ENCODE data around the gene MND1. TPM values are rescaled to one million over a fixed set of nuclear protein-coding genes. Genes with fewer than 3 reads are reported as not detected.

MND1 gene
- total RNA-seq, 1 experiment from 2014 or later = 24.4 TPM

- no peaks in the 10 kb centered on the region for H3K36me3 ChIP-seq (ENCODE audit: low read depth)
- POLR2A ChIA-PET (ENCODE audit: unreplicated experiment) = interaction anchor here (0.6 kb wide), 1 partner anchor 68 kb away, joined by 6 read pairs; no protein-coding TSS in a partner anchor
- BruUV-seq (replicated peaks) = no TSS peak
Measured at GRCh38 chr4:153365003-153365402, 20.5 kb downstream of the MND1 start.

DNA sequence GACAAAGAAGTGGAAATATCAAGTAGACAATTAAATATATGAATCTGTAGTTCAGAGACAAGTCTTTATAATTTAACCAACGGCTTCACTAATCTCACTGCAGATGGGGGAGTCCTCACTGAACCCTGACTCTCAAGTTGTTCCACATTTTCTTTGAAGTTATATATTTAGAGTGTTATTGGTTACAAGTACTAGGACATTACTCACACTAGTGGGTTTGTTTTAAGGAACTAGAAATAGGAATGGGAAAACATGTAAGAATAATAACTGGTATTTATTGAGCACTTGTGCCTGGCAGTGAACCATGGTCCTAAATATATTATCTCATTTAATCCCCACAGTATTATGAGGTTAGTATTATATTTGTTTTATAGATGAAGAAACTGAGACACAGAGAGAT is 22.0 kb downstream of the MND1 start:
- no peak overlapping the region for H3K4me3 ChIP-seq
- TF ChIP-seq, protein P1, sequence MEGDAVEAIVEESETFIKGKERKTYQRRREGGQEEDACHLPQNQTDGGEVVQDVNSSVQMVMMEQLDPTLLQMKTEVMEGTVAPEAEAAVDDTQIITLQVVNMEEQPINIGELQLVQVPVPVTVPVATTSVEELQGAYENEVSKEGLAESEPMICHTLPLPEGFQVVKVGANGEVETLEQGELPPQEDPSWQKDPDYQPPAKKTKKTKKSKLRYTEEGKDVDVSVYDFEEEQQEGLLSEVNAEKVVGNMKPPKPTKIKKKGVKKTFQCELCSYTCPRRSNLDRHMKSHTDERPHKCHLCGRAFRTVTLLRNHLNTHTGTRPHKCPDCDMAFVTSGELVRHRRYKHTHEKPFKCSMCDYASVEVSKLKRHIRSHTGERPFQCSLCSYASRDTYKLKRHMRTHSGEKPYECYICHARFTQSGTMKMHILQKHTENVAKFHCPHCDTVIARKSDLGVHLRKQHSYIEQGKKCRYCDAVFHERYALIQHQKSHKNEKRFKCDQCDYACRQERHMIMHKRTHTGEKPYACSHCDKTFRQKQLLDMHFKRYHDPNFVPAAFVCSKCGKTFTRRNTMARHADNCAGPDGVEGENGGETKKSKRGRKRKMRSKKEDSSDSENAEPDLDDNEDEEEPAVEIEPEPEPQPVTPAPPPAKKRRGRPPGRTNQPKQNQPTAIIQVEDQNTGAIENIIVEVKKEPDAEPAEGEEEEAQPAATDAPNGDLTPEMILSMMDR (conservative IDR thresholded peaks at IDR 0.05) = no peak
- no peak for TF ChIP-seq EZH2 (IDR thresholded peaks at IDR 0.05; ENCODE audit: low read depth)
- intact Hi-C loops (cut with micrococcal nuclease; ENCODE audit: unreplicated experiment) = no loop called here
- 0 out of 2 replicates have a peak, but pooled peaks cover 4% of the 10 kb centered on the region for H3K36me3 ChIP-seq (ENCODE audit: low read depth)
- no peaks in the 10 kb centered on the region for H4K20me1 ChIP-seq (ENCODE audit: insufficient read depth)
- H3K79me2 ChIP-seq (ENCODE audit: low read depth) = no peaks in the 10 kb centered on the region
- no peak overlapping the region for H2AFZ ChIP-seq
- no peaks in the 10 kb centered on the region for H3K9me2 ChIP-seq (ENCODE audit: insufficient read depth)
- POLR2A ChIA-PET (ENCODE audit: unreplicated experiment) = no interaction called here
- DNase-seq = no peak
- H3K4me1 ChIP-seq (replicated peaks; ENCODE audit: insufficient read depth) = no peaks in the 10 kb centered on the region
- no peak overlapping the region for H3K27ac ChIP-seq
- BruUV-seq (replicated peaks) = no TSS peak
- H3K27me3 ChIP-seq (ENCODE audit: insufficient read depth, low read depth) = no peaks in the 10 kb centered on the region
- CTCF ChIA-PET = no interaction called here
- no peaks in the 10 kb centered on the region for H3K9me3 ChIP-seq (ENCODE audit: insufficient read depth, low read depth)
- H3F3A ChIP-seq (ENCODE audit: insufficient read depth, low read depth) = no peaks in the 10 kb centered on the region
- no peak overlapping the region for H3K4me2 ChIP-seq

More at GRCh38 chr4:153365003-153365402, 20.5 kb downstream of the MND1 start:
- Histone ChIP-seq H3F3A (ENCODE audit: insufficient read depth, low read depth) (no peaks in the 10 kb centered on the region), H3K4me2 (no peak overlapping the region), H3K9me2 (ENCODE audit: insufficient read depth) (no peaks in the 10 kb centered on the region), H2AFZ (no peak overlapping the region), H3K79me2 (ENCODE audit: low read depth) (no peaks in the 10 kb centered on the region), H4K20me1 (ENCODE audit: insufficient read depth) (no peaks in the 10 kb centered on the region), H3K4me1 (replicated peaks; ENCODE audit: insufficient read depth) (no peaks in the 10 kb centered on the region), H3K4me3 (no peak overlapping the region), H3K27me3 (ENCODE audit: insufficient read depth, low read depth) (no peaks in the 10 kb centered on the region), H3K27ac (no peak overlapping the region), H3K9me3 (ENCODE audit: insufficient read depth, low read depth) (no peaks in the 10 kb centered on the region)
- no peak for TF ChIP-seq EZH2 (IDR thresholded peaks at IDR 0.05; ENCODE audit: low read depth)
- DNase-seq = no peak
- intact Hi-C loops (cut with micrococcal nuclease; ENCODE audit: unreplicated experiment) = no loop called here
- CTCF ChIA-PET = no interaction called here

- no peaks in the 10 kb centered on the region for H3K79me2 ChIP-seq (ENCODE audit: low read depth)
- no peak overlapping the region for H2AFZ ChIP-seq
- no peaks in the 10 kb centered on the region for H3F3A ChIP-seq (ENCODE audit: insufficient read depth, low read depth)
- H3K4me1 ChIP-seq (replicated peaks; ENCODE audit: insufficient read depth) = no peaks in the 10 kb centered on the region
- ChIA-PET POLR2A (ENCODE audit: unreplicated experiment) (interaction anchor here (0.7 kb wide), 1 partner anchor 180 kb away, joined by 3 read pairs; no protein-coding TSS in a partner anchor), CTCF (no interaction called here)
- H3K9me2 ChIP-seq (ENCODE audit: insufficient read depth) = no peaks in the 10 kb centered on the region
- intact Hi-C loops (cut with micrococcal nuclease; ENCODE audit: unreplicated experiment) = no loop called here
- H3K27me3 ChIP-seq (ENCODE audit: insufficient read depth, low read depth) = no peaks in the 10 kb centered on the region
- no peak overlapping the region for H3K4me3 ChIP-seq
- no peak for DNase-seq
- BruUV-seq (replicated peaks) = no TSS peak
- no peaks in the 10 kb centered on the region for H3K9me3 ChIP-seq (ENCODE audit: insufficient read depth, low read depth)
- TF ChIP-seq, protein P1 (conservative IDR thresholded peaks at IDR 0.05) = no peak
- TF ChIP-seq EZH2 (IDR thresholded peaks at IDR 0.05; ENCODE audit: low read depth) = no peak
- H3K4me2 ChIP-seq = no peak overlapping the region
- H3K27ac ChIP-seq = no peak overlapping the region
- H3K36me3 ChIP-seq (ENCODE audit: low read depth) = 0 out of 2 replicates have a peak, but pooled peaks cover 4% of the 10 kb centered on the region
- H4K20me1 ChIP-seq (ENCODE audit: insufficient read depth) = no peaks in the 10 kb centered on the region
Measured at GRCh38 chr4:153367092-153367491, 22.6 kb downstream of the MND1 start.

GRCh38 chr4:153369021-153369420 is 24.5 kb downstream of the MND1 start:
- intact Hi-C loops (cut with micrococcal nuclease; ENCODE audit: unreplicated experiment) = no loop called here
- DNase-seq = no peak

More at GRCh38 chr4:153369021-153369420, 24.5 kb downstream of the MND1 start:
- no peak overlapping the region for H3K27ac ChIP-seq
- H3K9me3 ChIP-seq (ENCODE audit: insufficient read depth, low read depth) = no peaks in the 10 kb centered on the region
- H3K27me3 ChIP-seq (ENCODE audit: insufficient read depth, low read depth) = no peaks in the 10 kb centered on the region
- ChIA-PET POLR2A (ENCODE audit: unreplicated experiment) (no interaction called here), CTCF (no interaction called here)
- no peaks in the 10 kb centered on the region for H3K9me2 ChIP-seq (ENCODE audit: insufficient read depth)
- H3K4me2 ChIP-seq = no peak overlapping the region
- H3K4me3 ChIP-seq = no peak overlapping the region
- no peaks in the 10 kb centered on the region for H3F3A ChIP-seq (ENCODE audit: insufficient read depth, low read depth)
- no peaks in the 10 kb centered on the region for H3K79me2 ChIP-seq (ENCODE audit: low read depth)
- BruUV-seq (replicated peaks) = no TSS peak
- H2AFZ ChIP-seq = no peak overlapping the region
- H4K20me1 ChIP-seq (ENCODE audit: insufficient read depth) = no peaks in the 10 kb centered on the region
- H3K4me1 ChIP-seq (replicated peaks; ENCODE audit: insufficient read depth) = no peaks in the 10 kb centered on the region
- 0 out of 2 replicates have a peak, but pooled peaks cover 4% of the 10 kb centered on the region for H3K36me3 ChIP-seq (ENCODE audit: low read depth)
- TF ChIP-seq, protein P1 (conservative IDR thresholded peaks at IDR 0.05) = no peak
- no peak for TF ChIP-seq EZH2 (IDR thresholded peaks at IDR 0.05; ENCODE audit: low read depth)

All from PC-9 (cell line).